Testis (tissue), 2 donors: ENCODE results near the gene GHRH.

Experiments
- POLR2A ChIP-seq: fragments of 450-650 bp; IDR thresholded peaks from one replicate; pipeline ENCODE4 v1.6.1; 2017; ENCODE audit warnings: antibody characterized with exemption, mild to moderate bottlenecking, moderate library complexity
- TF ChIP-seq, protein P1 (sequence below), 3 experiments: fragments of 450-650 bp in 2 of 3; fragments of 200-600 bp in 1 of 3; sonication (generic) in 1 of 3; IDR thresholded peaks; one replicate each; pipeline ENCODE4 v1.5.1; 2016 to 2019; ENCODE audit warnings: antibody characterized with exemption in 3 of 3, mild to moderate bottlenecking in 2 of 3, moderate library complexity in 1 of 3

- TF ChIP-seq, protein P1, sequence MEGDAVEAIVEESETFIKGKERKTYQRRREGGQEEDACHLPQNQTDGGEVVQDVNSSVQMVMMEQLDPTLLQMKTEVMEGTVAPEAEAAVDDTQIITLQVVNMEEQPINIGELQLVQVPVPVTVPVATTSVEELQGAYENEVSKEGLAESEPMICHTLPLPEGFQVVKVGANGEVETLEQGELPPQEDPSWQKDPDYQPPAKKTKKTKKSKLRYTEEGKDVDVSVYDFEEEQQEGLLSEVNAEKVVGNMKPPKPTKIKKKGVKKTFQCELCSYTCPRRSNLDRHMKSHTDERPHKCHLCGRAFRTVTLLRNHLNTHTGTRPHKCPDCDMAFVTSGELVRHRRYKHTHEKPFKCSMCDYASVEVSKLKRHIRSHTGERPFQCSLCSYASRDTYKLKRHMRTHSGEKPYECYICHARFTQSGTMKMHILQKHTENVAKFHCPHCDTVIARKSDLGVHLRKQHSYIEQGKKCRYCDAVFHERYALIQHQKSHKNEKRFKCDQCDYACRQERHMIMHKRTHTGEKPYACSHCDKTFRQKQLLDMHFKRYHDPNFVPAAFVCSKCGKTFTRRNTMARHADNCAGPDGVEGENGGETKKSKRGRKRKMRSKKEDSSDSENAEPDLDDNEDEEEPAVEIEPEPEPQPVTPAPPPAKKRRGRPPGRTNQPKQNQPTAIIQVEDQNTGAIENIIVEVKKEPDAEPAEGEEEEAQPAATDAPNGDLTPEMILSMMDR (IDR thresholded peaks at IDR 0.05): no peak
- no peak for TF ChIP-seq POLR2A
Measured at GRCh38 chr20:37278966-37279590, 17.5 kb upstream of the GHRH start.
